K562 (cell line): ENCODE measurements around the gene HOXB5. TPM values are rescaled to one million over a fixed set of nuclear protein-coding genes. Genes with fewer than 3 reads are reported as not detected.

Experiments
- AFF4 ChIP-seq: sonication (generic); formaldehyde crosslinking; IDR thresholded peaks from 2 replicates; pipeline ENCODE4 v1.8.0; 2023; ENCODE audit warnings: mild to moderate bottlenecking, missing genetic modification reagents
- ETV1 ChIP-seq: fragments of 450-650 bp; conservative IDR thresholded peaks from 2 replicates; pipeline ENCODE4 v1.6.1; 2016; ENCODE audit warnings: missing genetic modification characterization, control low read depth, low read depth, missing compliant biosample characterization
- HINFP ChIP-seq: fragments of 450-650 bp; conservative IDR thresholded peaks from 2 replicates; pipeline ENCODE4 v1.6.1; 2016; ENCODE audit warnings: missing genetic modification characterization, low read depth, mild to moderate bottlenecking, control low read depth, missing compliant biosample characterization
- HNRNPL ChIP-seq: fragments of 200-400 bp; formaldehyde crosslinking; IDR thresholded peaks from 2 replicates; pipeline ENCODE4 v1.6.1; 2017; ENCODE audit warnings: low read depth, mild to moderate bottlenecking, low read length
- MBD2 ChIP-seq: sonication (generic); IDR thresholded peaks from 2 replicates; pipeline ENCODE4 v1.6.1; 2016; ENCODE audit warnings: low read depth, borderline replicate concordance
- MYC ChIP-seq, 2 experiments: fragments of 250-450 bp in 1 of 2; sonication (Bioruptor Pico) in 1 of 2; IDR thresholded peaks; 2 replicates each; pipeline versions ENCODE4 v1.5.1 to v1.6.1; 2012 to 2021; ENCODE audit warnings: low read depth in 2 of 2, borderline replicate concordance in 1 of 2, improper control_type of control experiment in 1 of 2, low read length in 1 of 2, mild to moderate bottlenecking in 1 of 2, moderate library complexity in 1 of 2
- POLR2AphosphoS5 ChIP-seq: IDR thresholded peaks from 2 replicates; pipeline ENCODE4 v1.6.1; 2011; ENCODE audit warnings: mild to moderate bottlenecking, low read depth, low read length, moderate library complexity; ENCODE audit not compliant: control insufficient read depth, insufficient read depth
- SMAD1 ChIP-seq: fragments of 150-350 bp; IDR thresholded peaks from 2 replicates; pipeline ENCODE4 v1.6.1; 2014; ENCODE audit warnings: low read length, low read depth; ENCODE audit not compliant: partially characterized antibody
- TBL1XR1 ChIP-seq, 2 experiments: IDR thresholded peaks; 2 replicates each; pipeline ENCODE4 v1.6.1; 2012; ENCODE audit warnings: improper control_type of control experiment in 2 of 2, low read length in 2 of 2, mild to moderate bottlenecking in 1 of 2
- WHSC1 ChIP-seq: IDR thresholded peaks from one replicate; pipeline ENCODE4 v1.6.1; 2012; ENCODE audit warnings: low read length, control low read depth, inconsistent platforms
- ZBTB17 ChIP-seq: fragments of 450-650 bp; formaldehyde crosslinking; IDR thresholded peaks from 2 replicates; pipeline ENCODE4 v1.4.0; 2020; ENCODE audit warnings: mild to moderate bottlenecking
- ZBTB33 ChIP-seq: sonication (generic); formaldehyde crosslinking; IDR thresholded peaks from 2 replicates; pipeline ENCODE4 v1.8.1; 2023; ENCODE audit warnings: mild to moderate bottlenecking, missing genetic modification reagents
- ZNF124 ChIP-seq: sonication (generic); formaldehyde crosslinking; IDR thresholded peaks from 2 replicates; pipeline ENCODE4 v1.8.1; 2022; ENCODE audit warnings: missing genetic modification reagents
- ZNF184 ChIP-seq: sonication (generic); formaldehyde crosslinking; IDR thresholded peaks from 2 replicates; pipeline ENCODE4 v1.5.0; 2020; ENCODE audit warnings: missing genetic modification reagents
- ZNF347 ChIP-seq: fragments of 450-650 bp; formaldehyde crosslinking; IDR thresholded peaks from 2 replicates; pipeline ENCODE4 v1.4.0; 2020; ENCODE audit warnings: low read depth, mild to moderate bottlenecking, moderate library complexity
- ZNF551 ChIP-seq: fragments of 250-450 bp; sonication (Bioruptor Pico); IDR thresholded peaks from 2 replicates; pipeline ENCODE4 v1.5.0; 2021; ENCODE audit warnings: mild to moderate bottlenecking, moderate library complexity
- ZNF699 ChIP-seq: fragments of 250-450 bp; sonication (Bioruptor Pico); IDR thresholded peaks from 2 replicates; pipeline ENCODE4 v1.8.0; 2021; ENCODE audit warnings: mild to moderate bottlenecking, moderate library complexity; ENCODE audit not compliant: insufficient replicate concordance
- ZNF785 ChIP-seq: fragments of 250-450 bp; sonication (Bioruptor Pico); IDR thresholded peaks from 2 replicates; pipeline ENCODE4 v1.4.0; 2020; ENCODE audit warnings: mild to moderate bottlenecking
- polyA plus RNA-seq, 8 experiments: library from polyadenylated mRNA; depleted of rRNA in 4 of 8; stranded (reverse) in 5 of 8; unstranded in 3 of 8; fragments of >200 nt; fragmentation: Nextera tagmentation in 2 of 8; fragmentation: Illumina TruSeq in 1 of 8; extraction: Ambion mirVana in 2 of 8; extraction: Trizol in 1 of 8; gene quantifications; 2 replicates each; pipeline versions ENCODE4 v1.2.1 to v1.2.3, GENCODE V29; 2011 to 2014; ENCODE audit warnings: inconsistent platforms in 1 of 8, missing spikeins in 1 of 8
- total RNA-seq, 7 experiments: library from RNA; depleted of rRNA in 6 of 7; stranded (reverse); fragments of >200 nt in 6 of 7; fragmentation: Illumina TruSeq in 2 of 7; extraction: Trizol in 2 of 7; gene quantifications; 2 replicates each; pipeline versions ENCODE4 v1.2.1 to v1.2.3, GENCODE V29; 2011 to 2021; ENCODE audit warnings: low replicate concordance in 1 of 7

Gene HOXB5
- total and polyA plus RNA-seq, 9 of the 15 experiments (the other 6 are each of a cell fraction or from before 2014, with no cell fraction given) = 0.24 to 2.7 (median 0.65) TPM

- no peak; the same call in 1 of the 2 replicates for TF ChIP-seq AFF4
- TF ChIP-seq ZBTB17 = 0 out of 2 replicates have a peak, but pooled peaks have one; percentile 49
- peak; percentile 89 for TF ChIP-seq ETV1 (tag)
- no peak for TF ChIP-seq ZNF124 (CRISPR knock-in tag)
- no peak for TF ChIP-seq ZNF785 (CRISPR knock-in tag)
- TF ChIP-seq MYC (IDR thresholded peaks at IDR 0.05; ENCODE audit: low read depth, low read length) = peak; percentile 70
- TF ChIP-seq MYC (CRISPR knock-in tag; IDR thresholded peaks at IDR 0.05; ENCODE audit: borderline replicate concordance, low read depth) = no peak
- TF ChIP-seq ZNF699 = no peak
- TF ChIP-seq POLR2AphosphoS5 = peak; percentile 62
- TF ChIP-seq MBD2 = no peak
- TF ChIP-seq HNRNPL = no peak
- peak; percentile 85 to 87; a peak in 3 of 4 replicates for TF ChIP-seq TBL1XR1 (IDR thresholded peaks at IDR 0.05; ENCODE audit: low read length in 2 of 2)
- peak; percentile 25 for TF ChIP-seq SMAD1
- TF ChIP-seq HINFP = peak; percentile 80
- 0 out of 2 replicates have a peak, but pooled peaks have one; percentile 51 for TF ChIP-seq ZBTB33 (CRISPR knock-in tag)
- TF ChIP-seq ZNF551 (CRISPR knock-in tag) = no peak
- no peak for TF ChIP-seq ZNF347 (CRISPR knock-in tag)
- no peak for TF ChIP-seq ZNF184
- no peak for TF ChIP-seq WHSC1
Observed at GRCh38 chr17:48626245-48627117, 32.9 kb upstream of the HOXB5 start, which contains the start of gene HOXB9 (continued).
